Adrenal gland (tissue), 5 donors: ENCODE data around the gene ADGRF3.

Experiments used
- POLR2A ChIP-seq, 2 donors: fragments of 450-650 bp; IDR thresholded peaks; one replicate each; pipeline ENCODE4 v1.6.1; 2017; ENCODE audit warnings: antibody characterized with exemption in 2 of 2, mild to moderate bottlenecking in 2 of 2, moderate library complexity in 1 of 2
- TF ChIP-seq, protein P1 (sequence below), 6 experiments: fragments of 450-650 bp in 4 of 6; fragments of 200-600 bp in 2 of 6; sonication (generic) in 1 of 6; IDR thresholded peaks; 1 replicate in 5 of 6; 2 replicates in 1 of 6; pipeline versions ENCODE4 v1.5.1 to v1.8.0; 2016 to 2021; ENCODE audit warnings: antibody characterized with exemption in 6 of 6, mild to moderate bottlenecking in 2 of 6, moderate library complexity in 1 of 6
- donor health status: DM: no; HTN: no; CAD: no.

DNA sequence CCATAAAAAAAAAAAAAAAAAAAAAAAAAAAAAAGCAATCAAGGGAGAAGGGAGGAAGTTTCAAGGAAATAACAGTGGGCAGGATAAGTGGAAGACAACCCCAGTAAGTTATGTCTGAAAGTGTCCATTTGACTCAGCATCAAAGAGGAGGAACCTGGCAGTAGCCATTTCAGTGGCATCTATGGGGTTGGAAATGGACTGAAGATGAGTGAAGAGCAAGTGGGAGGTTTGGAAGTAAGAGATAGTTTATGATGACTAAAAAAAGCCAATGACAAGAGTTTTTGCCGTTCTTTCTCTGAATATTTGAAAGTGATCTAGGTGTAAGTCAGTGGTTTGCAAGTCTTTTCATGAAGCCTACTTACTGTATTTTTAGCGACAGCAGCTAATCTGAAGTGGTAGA, 9.9 kb downstream of the ADGRF3 start:
- TF ChIP-seq, protein P1, sequence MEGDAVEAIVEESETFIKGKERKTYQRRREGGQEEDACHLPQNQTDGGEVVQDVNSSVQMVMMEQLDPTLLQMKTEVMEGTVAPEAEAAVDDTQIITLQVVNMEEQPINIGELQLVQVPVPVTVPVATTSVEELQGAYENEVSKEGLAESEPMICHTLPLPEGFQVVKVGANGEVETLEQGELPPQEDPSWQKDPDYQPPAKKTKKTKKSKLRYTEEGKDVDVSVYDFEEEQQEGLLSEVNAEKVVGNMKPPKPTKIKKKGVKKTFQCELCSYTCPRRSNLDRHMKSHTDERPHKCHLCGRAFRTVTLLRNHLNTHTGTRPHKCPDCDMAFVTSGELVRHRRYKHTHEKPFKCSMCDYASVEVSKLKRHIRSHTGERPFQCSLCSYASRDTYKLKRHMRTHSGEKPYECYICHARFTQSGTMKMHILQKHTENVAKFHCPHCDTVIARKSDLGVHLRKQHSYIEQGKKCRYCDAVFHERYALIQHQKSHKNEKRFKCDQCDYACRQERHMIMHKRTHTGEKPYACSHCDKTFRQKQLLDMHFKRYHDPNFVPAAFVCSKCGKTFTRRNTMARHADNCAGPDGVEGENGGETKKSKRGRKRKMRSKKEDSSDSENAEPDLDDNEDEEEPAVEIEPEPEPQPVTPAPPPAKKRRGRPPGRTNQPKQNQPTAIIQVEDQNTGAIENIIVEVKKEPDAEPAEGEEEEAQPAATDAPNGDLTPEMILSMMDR (IDR thresholded peaks at IDR 0.05): no peak
- TF ChIP-seq POLR2A (IDR thresholded peaks at IDR 0.05): no peak
